MCF 10A (cell line): ENCODE data around the gene TRAF1. TPM values are rescaled to one million over a fixed set of nuclear protein-coding genes. Genes with fewer than 3 reads are reported as not detected.

Experiments used
- BruUV-seq: library from RNA; stranded (reverse); fragments of 400-500 nt; replicated peaks from 2 replicates; lab custom pipeline; 2021; lab: Mats Ljungman, UMichigan
- CTCF ChIA-PET: fragments of 300-600 bp; sonication (Branson Sonifier 250); formaldehyde crosslinking; extraction: SDS; loops from one replicate; lab custom pipeline; 2021; ENCODE audit warnings: antibody characterized with exemption, inconsistent platforms; lab: Yijun Ruan, JAX
- POLR2A ChIA-PET: fragments of 300-600, 350-650 bp; sonication (Branson Sonifier 250); formaldehyde crosslinking; extraction: SDS; loops from one replicate; lab custom pipeline; 2020; ENCODE audit warnings: antibody characterized with exemption, inconsistent platforms; lab: Yijun Ruan, JAX
- DNase-seq: peaks from one replicate; pipeline ENCODE4 v3.0.0-alpha.2; 2018; ENCODE audit not compliant: unreplicated experiment
- H3K27ac Mint-ChIP-seq: one replicate; pipeline ENCODE4 v1.8.0; 2022; ENCODE audit warnings: mild to moderate bottlenecking, low read depth, mixed read lengths; ENCODE audit not compliant: unreplicated experiment
- H3K27me3 Mint-ChIP-seq: one replicate; pipeline ENCODE4 v1.8.0; 2022; ENCODE audit warnings: mixed read lengths; ENCODE audit not compliant: insufficient read depth, unreplicated experiment
- H3K36me3 Mint-ChIP-seq: one replicate; pipeline ENCODE4 v1.8.0; 2022; ENCODE audit warnings: mild to moderate bottlenecking, moderate library complexity, mixed read lengths; ENCODE audit not compliant: insufficient read depth, unreplicated experiment
- H3K4me1 Mint-ChIP-seq: one replicate; pipeline ENCODE4 v1.8.0; 2022; ENCODE audit warnings: mixed read lengths; ENCODE audit not compliant: insufficient read depth, unreplicated experiment
- H3K4me3 Mint-ChIP-seq: one replicate; pipeline ENCODE4 v1.8.0; 2022; ENCODE audit warnings: mild to moderate bottlenecking, moderate library complexity, mixed read lengths; ENCODE audit not compliant: unreplicated experiment
- H3K9me3 Mint-ChIP-seq: one replicate; pipeline ENCODE4 v1.8.0; 2022; ENCODE audit warnings: mixed read lengths; ENCODE audit not compliant: unreplicated experiment
- intact Hi-C: fragments of 100-400 bp; cut with micrococcal nuclease; formaldehyde crosslinking; loops from 2 replicates; pipeline ENCODE4 v1.14.1; 2022
- total RNA-seq: library from RNA; stranded (reverse); gene quantifications from 2 replicates; pipeline ENCODE4 v1.2.3, GENCODE V29; 2022
- TF ChIP-seq, protein P1 (sequence below): fragments of 200-600 bp; IDR thresholded peaks from one replicate; pipeline ENCODE4 v1.8.0; 2022; ENCODE audit warnings: antibody characterized with exemption, mild to moderate bottlenecking; ENCODE audit not compliant: unreplicated experiment

The TRAF1 gene
- total RNA-seq, 1 experiment from 2014 or later, result 0.84 TPM

DNA sequence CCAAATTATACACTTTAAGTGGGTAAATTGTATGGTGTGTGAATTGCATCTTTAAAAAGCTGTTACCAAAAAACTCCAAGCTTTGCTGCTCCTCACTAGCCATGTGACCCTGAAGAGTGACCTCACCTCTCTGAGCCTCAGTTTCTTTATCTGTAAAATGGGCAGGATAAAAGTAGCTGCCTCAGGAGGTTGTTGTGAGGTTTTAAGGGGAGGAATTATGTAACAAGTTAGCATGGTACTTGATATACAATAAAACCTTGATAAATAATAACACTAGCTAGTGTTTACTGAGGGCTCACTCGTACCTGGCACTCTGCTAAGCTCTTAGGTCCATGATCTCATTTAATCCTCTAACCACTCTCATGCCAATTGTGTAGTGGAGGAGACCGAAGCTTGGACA, 30.6 kb downstream of the TRAF1 start:
- peaks cover 13% of the 10 kb centered on the region for H3K4me1 Mint-ChIP-seq
- H3K4me3 Mint-ChIP-seq, result no peak overlapping the region
- no peak for DNase-seq
- no peaks in the 10 kb centered on the region for H3K9me3 Mint-ChIP-seq
- no peaks in the 10 kb centered on the region for H3K36me3 Mint-ChIP-seq
- H3K27me3 Mint-ChIP-seq, result no peaks in the 10 kb centered on the region
- ChIA-PET CTCF (interaction anchor here (0.6 to 1.4 kb wide), 2 partner anchors 41 to 244 kb away, joined by 3 read pairs; no protein-coding TSS in a partner anchor), POLR2A (interaction anchor here (0.6 kb wide), 1 partner anchor 422 kb away, joined by 5 read pairs; no protein-coding TSS in a partner anchor)
- no peak overlapping the region for H3K27ac Mint-ChIP-seq
- TF ChIP-seq, protein P1, sequence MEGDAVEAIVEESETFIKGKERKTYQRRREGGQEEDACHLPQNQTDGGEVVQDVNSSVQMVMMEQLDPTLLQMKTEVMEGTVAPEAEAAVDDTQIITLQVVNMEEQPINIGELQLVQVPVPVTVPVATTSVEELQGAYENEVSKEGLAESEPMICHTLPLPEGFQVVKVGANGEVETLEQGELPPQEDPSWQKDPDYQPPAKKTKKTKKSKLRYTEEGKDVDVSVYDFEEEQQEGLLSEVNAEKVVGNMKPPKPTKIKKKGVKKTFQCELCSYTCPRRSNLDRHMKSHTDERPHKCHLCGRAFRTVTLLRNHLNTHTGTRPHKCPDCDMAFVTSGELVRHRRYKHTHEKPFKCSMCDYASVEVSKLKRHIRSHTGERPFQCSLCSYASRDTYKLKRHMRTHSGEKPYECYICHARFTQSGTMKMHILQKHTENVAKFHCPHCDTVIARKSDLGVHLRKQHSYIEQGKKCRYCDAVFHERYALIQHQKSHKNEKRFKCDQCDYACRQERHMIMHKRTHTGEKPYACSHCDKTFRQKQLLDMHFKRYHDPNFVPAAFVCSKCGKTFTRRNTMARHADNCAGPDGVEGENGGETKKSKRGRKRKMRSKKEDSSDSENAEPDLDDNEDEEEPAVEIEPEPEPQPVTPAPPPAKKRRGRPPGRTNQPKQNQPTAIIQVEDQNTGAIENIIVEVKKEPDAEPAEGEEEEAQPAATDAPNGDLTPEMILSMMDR, result no peak
- no TSS peak for BruUV-seq
- intact Hi-C loops, result no loop called here

DNA sequence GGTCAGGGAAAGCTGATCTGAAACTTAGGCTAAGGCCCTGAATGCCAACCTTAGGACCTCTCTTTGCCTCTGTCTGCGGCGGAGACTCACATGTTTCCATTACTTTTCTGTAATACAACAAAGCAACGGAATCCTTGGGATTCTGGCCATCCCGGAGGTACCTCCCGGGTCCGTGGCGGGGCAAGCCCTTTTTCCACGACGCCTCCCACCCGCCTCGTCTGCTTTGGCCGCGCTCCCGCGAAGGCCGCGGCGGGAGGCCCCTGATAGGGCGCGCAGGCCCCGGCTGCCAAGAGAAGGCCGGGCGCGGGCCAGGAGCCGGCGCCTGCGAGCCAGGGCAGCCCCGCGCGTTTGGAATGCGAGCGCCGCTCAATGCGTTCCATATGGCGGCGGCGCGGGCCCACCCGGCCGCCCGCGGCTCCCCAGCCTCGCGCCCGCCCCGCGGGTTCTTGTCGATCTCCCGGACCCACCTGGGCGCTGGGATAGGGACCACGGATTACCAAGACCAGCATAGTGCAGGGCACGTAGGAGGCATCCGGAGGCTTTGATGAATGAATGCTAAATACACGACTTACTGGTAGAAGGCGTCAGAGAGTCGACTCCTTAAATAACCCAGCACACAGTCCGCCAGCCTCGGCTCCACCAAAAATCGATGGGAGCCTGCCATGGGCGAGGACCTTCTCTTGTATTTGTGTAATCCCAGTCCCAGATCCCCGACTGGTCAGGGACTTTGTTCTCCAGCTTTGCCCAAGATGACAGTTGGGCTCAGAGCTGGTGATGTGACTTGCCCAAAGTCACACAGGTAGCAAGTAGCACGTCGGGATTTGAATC, 32.1 kb downstream of the TRAF1 start:
- Mint-ChIP-seq H3K4me1 (peaks cover 13% of the 10 kb centered on the region), H3K9me3 (no peaks in the 10 kb centered on the region), H3K36me3 (no peaks in the 10 kb centered on the region), H3K27me3 (no peaks in the 10 kb centered on the region), H3K27ac (no peak overlapping the region), H3K4me3 (no peak overlapping the region)
- POLR2A ChIA-PET, result interaction anchor here (0.7 kb wide), 1 partner anchor 291 kb away, joined by 3 read pairs; no protein-coding TSS in a partner anchor
- CTCF ChIA-PET, result interaction anchor here (0.6 kb wide), 1 partner anchor 26 kb away, joined by 3 read pairs; no protein-coding TSS in a partner anchor
- DNase-seq, result no peak
- intact Hi-C loops, result no loop called here
- BruUV-seq, result no TSS peak
- TF ChIP-seq, protein P1, result no peak

- Mint-ChIP-seq H3K36me3 (no peaks in the 10 kb centered on the region), H3K4me1 (peaks cover 13% of the 10 kb centered on the region), H3K9me3 (no peaks in the 10 kb centered on the region), H3K27ac (no peak overlapping the region), H3K4me3 (no peak overlapping the region), H3K27me3 (no peaks in the 10 kb centered on the region)
- no peak for DNase-seq
- CTCF ChIA-PET, result no interaction called here
- BruUV-seq, result no TSS peak
- intact Hi-C loops, result no loop called here
- TF ChIP-seq, protein P1, result no peak
- POLR2A ChIA-PET, result no interaction called here
These were observed 32.8 kb downstream of the TRAF1 start for GRCh38 chr9:120893611-120894307.
